ENCODE results near the gene CCL27.

Gene CCL27

DNA sequence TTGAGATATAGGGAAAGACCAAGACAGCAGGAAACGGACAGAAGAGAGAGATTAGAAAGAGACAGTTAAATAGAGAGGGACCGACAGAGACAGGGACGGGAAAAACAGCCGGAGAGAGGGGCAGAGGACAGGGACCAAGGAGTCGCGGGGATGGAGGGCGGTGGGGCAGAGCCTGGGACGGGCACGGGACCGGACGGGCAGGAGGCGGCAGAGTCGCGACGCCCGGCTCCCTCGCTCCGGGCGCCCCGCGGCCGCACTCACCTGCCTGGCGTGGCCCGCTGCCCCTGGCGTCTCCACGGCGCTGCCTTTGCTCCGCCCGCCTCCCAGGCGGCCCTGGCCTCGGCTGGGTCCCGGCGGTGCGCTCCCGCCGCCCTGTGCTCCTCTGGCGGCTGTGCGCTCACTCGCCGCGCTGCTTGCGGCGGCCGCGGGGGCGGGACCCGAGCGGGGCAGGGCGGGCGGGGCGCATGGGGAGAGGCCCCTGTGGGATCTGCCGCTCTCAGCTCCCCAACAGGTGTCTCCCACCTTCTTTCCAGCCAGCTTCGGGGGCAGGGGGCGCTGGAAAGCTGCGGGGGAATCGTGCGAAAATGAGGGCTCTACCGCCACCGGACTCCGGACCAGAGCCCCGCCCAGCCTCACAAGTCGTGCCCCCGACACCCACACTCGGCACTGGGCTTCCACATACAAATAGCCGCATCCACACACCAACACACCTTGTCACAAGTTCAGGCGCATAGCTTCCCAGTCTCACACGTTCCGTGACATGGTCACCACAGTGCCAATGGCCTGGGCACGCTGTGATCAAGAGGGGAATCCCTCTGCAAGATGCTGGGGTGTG lies 33.6 kb downstream of the CCL27 start, which contains the start of gene ARID3C:
Gene ARID3C, minus strand, starts transcription at position 411 of the 835 bp plus-strand sequence. CDS start 1,052 bp downstream, outside the sequence.
- TF ChIP-seq, protein P1, sequence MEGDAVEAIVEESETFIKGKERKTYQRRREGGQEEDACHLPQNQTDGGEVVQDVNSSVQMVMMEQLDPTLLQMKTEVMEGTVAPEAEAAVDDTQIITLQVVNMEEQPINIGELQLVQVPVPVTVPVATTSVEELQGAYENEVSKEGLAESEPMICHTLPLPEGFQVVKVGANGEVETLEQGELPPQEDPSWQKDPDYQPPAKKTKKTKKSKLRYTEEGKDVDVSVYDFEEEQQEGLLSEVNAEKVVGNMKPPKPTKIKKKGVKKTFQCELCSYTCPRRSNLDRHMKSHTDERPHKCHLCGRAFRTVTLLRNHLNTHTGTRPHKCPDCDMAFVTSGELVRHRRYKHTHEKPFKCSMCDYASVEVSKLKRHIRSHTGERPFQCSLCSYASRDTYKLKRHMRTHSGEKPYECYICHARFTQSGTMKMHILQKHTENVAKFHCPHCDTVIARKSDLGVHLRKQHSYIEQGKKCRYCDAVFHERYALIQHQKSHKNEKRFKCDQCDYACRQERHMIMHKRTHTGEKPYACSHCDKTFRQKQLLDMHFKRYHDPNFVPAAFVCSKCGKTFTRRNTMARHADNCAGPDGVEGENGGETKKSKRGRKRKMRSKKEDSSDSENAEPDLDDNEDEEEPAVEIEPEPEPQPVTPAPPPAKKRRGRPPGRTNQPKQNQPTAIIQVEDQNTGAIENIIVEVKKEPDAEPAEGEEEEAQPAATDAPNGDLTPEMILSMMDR (IDR thresholded peaks at IDR 0.05; ENCODE audit: low read depth, low read length): no peak
- no peak for DNase-seq (ENCODE audit: extremely low read depth, low read depth)

- TF ChIP-seq, protein P1 (IDR thresholded peaks at IDR 0.05; ENCODE audit: low read depth, low read length): no peak
- DNase-seq (ENCODE audit: extremely low read depth, low read depth): no peak
These were observed 34.5 kb downstream of the CCL27 start for GRCh38 chr9:34627716-34628655.

GRCh38 chr9:34625186-34625486 lies 37.3 kb downstream of the CCL27 start:
- TF ChIP-seq, protein P1 (IDR thresholded peaks at IDR 0.05; ENCODE audit: low read depth, low read length): no peak
- DNase-seq (ENCODE audit: extremely low read depth, low read depth): no peak

DNA sequence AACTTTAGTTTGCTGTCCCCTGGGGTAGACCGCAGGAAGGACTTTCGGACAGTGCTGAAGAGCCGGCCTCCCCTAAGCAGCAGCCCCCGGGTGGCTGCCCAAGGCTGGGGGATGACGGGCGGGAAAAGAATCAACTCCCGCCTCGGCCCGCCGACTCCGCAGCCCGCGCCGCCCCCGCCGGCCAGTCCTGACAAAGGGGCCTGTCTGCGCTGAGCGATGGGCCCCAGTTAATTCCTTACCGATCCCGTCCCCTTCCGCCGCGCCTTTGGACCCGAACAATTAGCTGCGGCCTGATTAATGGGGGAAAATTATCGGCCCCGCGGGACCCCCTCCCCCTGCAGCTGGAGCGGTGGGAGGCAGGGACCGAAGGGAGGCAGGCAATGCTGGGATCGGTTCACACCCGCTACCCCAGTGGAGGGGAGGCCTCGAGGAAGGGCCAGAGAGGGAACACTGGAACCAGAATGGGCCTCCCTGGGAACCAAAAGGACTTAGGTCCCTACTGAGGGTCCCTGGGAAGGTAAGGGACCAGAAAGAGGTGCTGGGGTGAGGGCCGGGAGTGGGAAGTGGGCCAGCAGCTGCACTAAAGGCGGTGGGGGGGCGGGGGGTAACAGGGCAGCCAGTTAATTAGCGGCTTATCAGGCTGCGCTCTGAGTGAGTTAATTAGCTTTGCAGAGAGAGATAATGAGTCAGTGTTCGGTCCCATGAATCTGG lies 37.8 kb downstream of the CCL27 start:
- DNase-seq (ENCODE audit: extremely low read depth, low read depth): no peak
- TF ChIP-seq, protein P1 (IDR thresholded peaks at IDR 0.05; ENCODE audit: low read depth, low read length): no peak

GRCh38 chr9:34623374-34624235 lies 38.9 kb downstream of the CCL27 start:
- no peak for DNase-seq (ENCODE audit: extremely low read depth, low read depth)
- TF ChIP-seq, protein P1 (IDR thresholded peaks at IDR 0.05; ENCODE audit: low read depth, low read length): no peak

Data from AG09319 (cell line).